ENCODE results near the gene ETV3.
A peak's percentile ranks its signal among the peaks of the same experiment; 100 is the strongest.

ETV3 gene

GRCh38 chr1:157142765-157143423 is 4.7 kb upstream of the ETV3 start:
- in situ Hi-C loops (cut with HindIII; ENCODE audit: low pct_ligation_motif_present, low pct_unique_long_range_greater_than_20kb, low sequenced_read_pairs) = no loop called here
- DNase-seq = no peak

- in situ Hi-C loops (cut with HindIII; ENCODE audit: low pct_ligation_motif_present, low pct_unique_long_range_greater_than_20kb, low sequenced_read_pairs) = no loop called here
- no peak for DNase-seq
Observed at GRCh38 chr1:157142201-157142600, 4.0 kb upstream of the ETV3 start.

GRCh38 chr1:157141212-157141855 is 3.1 kb upstream of the ETV3 start:
- in situ Hi-C loops (cut with HindIII; ENCODE audit: low pct_ligation_motif_present, low pct_unique_long_range_greater_than_20kb, low sequenced_read_pairs) = no loop called here
- no peak for DNase-seq

GRCh38 chr1:157140063-157140588 is 1.9 kb upstream of the ETV3 start:
- DNase-seq = no peak

GRCh38 chr1:157139052-157139715 is 989 bp upstream of the ETV3 start:
- DNase-seq = no peak
- in situ Hi-C loops (cut with HindIII; ENCODE audit: low pct_ligation_motif_present, low pct_unique_long_range_greater_than_20kb, low sequenced_read_pairs) = no loop called here

More at GRCh38 chr1:157140063-157140588, 1.9 kb upstream of the ETV3 start:
- in situ Hi-C loops (cut with HindIII; ENCODE audit: low pct_ligation_motif_present, low pct_unique_long_range_greater_than_20kb, low sequenced_read_pairs) = no loop called here

GRCh38 chr1:157137408-157138219 is 581 bp downstream of the ETV3 start:
- DNase-seq = peak; percentile 8
- in situ Hi-C loops (cut with HindIII; ENCODE audit: low pct_ligation_motif_present, low pct_unique_long_range_greater_than_20kb, low sequenced_read_pairs) = no loop called here

GRCh38 chr1:157137046-157137407 is 1.2 kb downstream of the ETV3 start:
- DNase-seq = no peak
- in situ Hi-C loops (cut with HindIII; ENCODE audit: low pct_ligation_motif_present, low pct_unique_long_range_greater_than_20kb, low sequenced_read_pairs) = no loop called here

- in situ Hi-C loops (cut with HindIII; ENCODE audit: low pct_ligation_motif_present, low pct_unique_long_range_greater_than_20kb, low sequenced_read_pairs) = no loop called here
- no peak for DNase-seq
Observed at GRCh38 chr1:157136133-157136532, 2.1 kb downstream of the ETV3 start.

GRCh38 chr1:157135646-157136045 is 2.5 kb downstream of the ETV3 start:
- no peak for DNase-seq
- in situ Hi-C loops (cut with HindIII; ENCODE audit: low pct_ligation_motif_present, low pct_unique_long_range_greater_than_20kb, low sequenced_read_pairs) = no loop called here

- in situ Hi-C loops (cut with HindIII; ENCODE audit: low pct_ligation_motif_present, low pct_unique_long_range_greater_than_20kb, low sequenced_read_pairs) = no loop called here
- no peak for DNase-seq
Observed at GRCh38 chr1:157135070-157135469, 3.1 kb downstream of the ETV3 start.

- DNase-seq = no peak
- in situ Hi-C loops (cut with HindIII; ENCODE audit: low pct_ligation_motif_present, low pct_unique_long_range_greater_than_20kb, low sequenced_read_pairs) = no loop called here
Observed at GRCh38 chr1:157134442-157134841, 3.8 kb downstream of the ETV3 start.

- DNase-seq = no peak
- in situ Hi-C loops (cut with HindIII; ENCODE audit: low pct_ligation_motif_present, low pct_unique_long_range_greater_than_20kb, low sequenced_read_pairs) = no loop called here
Observed at GRCh38 chr1:157133426-157133825, 4.8 kb downstream of the ETV3 start.

- in situ Hi-C loops (cut with HindIII; ENCODE audit: low pct_ligation_motif_present, low pct_unique_long_range_greater_than_20kb, low sequenced_read_pairs) = no loop called here
- DNase-seq = no peak
Observed at GRCh38 chr1:157132616-157133167, 5.5 kb downstream of the ETV3 start.

GRCh38 chr1:157132111-157132510 is 6.1 kb downstream of the ETV3 start:
- in situ Hi-C loops (cut with HindIII; ENCODE audit: low pct_ligation_motif_present, low pct_unique_long_range_greater_than_20kb, low sequenced_read_pairs) = no loop called here
- DNase-seq = no peak

GRCh38 chr1:157131281-157131680 is 6.9 kb downstream of the ETV3 start:
- no peak for DNase-seq
- in situ Hi-C loops (cut with HindIII; ENCODE audit: low pct_ligation_motif_present, low pct_unique_long_range_greater_than_20kb, low sequenced_read_pairs) = no loop called here

GRCh38 chr1:157124855-157125254 is 13.3 kb downstream of the ETV3 start:
- DNase-seq = peak; percentile 11
- in situ Hi-C loops (cut with HindIII; ENCODE audit: low pct_ligation_motif_present, low pct_unique_long_range_greater_than_20kb, low sequenced_read_pairs) = no loop called here

GRCh38 chr1:157119448-157119847 is 18.7 kb downstream of the ETV3 start:
- DNase-seq = no peak
- in situ Hi-C loops (cut with HindIII; ENCODE audit: low pct_ligation_motif_present, low pct_unique_long_range_greater_than_20kb, low sequenced_read_pairs) = no loop called here

- no peak for DNase-seq
- in situ Hi-C loops (cut with HindIII; ENCODE audit: low pct_ligation_motif_present, low pct_unique_long_range_greater_than_20kb, low sequenced_read_pairs) = no loop called here
Observed at GRCh38 chr1:157119008-157119407, 19.2 kb downstream of the ETV3 start.

All from ACHN (cell line).